GM12878 (cell line): ENCODE results near the gene RGSL1. TPM values are rescaled to one million over a fixed set of nuclear protein-coding genes. Genes with fewer than 3 reads are reported as not detected.

Experiments used
- BMI1 ChIP-seq: fragments of 450-650 bp; IDR thresholded peaks from 2 replicates; pipeline ENCODE4 v1.6.1; 2016; ENCODE audit warnings: mild to moderate bottlenecking, moderate library complexity, borderline replicate concordance
- CBX5 ChIP-seq: sonication (generic); IDR thresholded peaks from 2 replicates; pipeline ENCODE4 v1.6.1; 2016; ENCODE audit warnings: low read depth, moderate library complexity, mild to moderate bottlenecking, inconsistent platforms
- CHD4 ChIP-seq: fragments of 200-600 bp; sonication (generic); IDR thresholded peaks from 2 replicates; pipeline ENCODE4 v1.6.1; 2016; ENCODE audit warnings: mild to moderate bottlenecking
- EED ChIP-seq: sonication (generic); IDR thresholded peaks from 2 replicates; pipeline ENCODE4 v1.6.1; 2016; ENCODE audit warnings: antibody characterized with exemption, low read depth
- ETV6 ChIP-seq, 2 experiments: fragments of 450-650 bp in 1 of 2; IDR thresholded peaks in 1 of 2; conservative IDR thresholded peaks in 1 of 2; 2 replicates each; pipeline ENCODE4 v1.6.1; 2014; ENCODE audit warnings: antibody characterized with exemption in 1 of 2, borderline replicate concordance in 1 of 2, low read depth in 1 of 2, mild to moderate bottlenecking in 1 of 2, moderate library complexity in 1 of 2
- MXI1 ChIP-seq: fragments of 150-350 bp; IDR thresholded peaks from 2 replicates; pipeline ENCODE4 v1.6.1; 2011; ENCODE audit warnings: low read depth, mild to moderate bottlenecking, inconsistent platforms, low read length, improper control_type of control experiment
- NRF1 ChIP-seq: conservative IDR thresholded peaks from 2 replicates; pipeline ENCODE4 v1.6.1; 2011; ENCODE audit warnings: mild to moderate bottlenecking, low read depth, low read length, improper control_type of control experiment
- POLR2AphosphoS2 ChIP-seq: IDR thresholded peaks from 2 replicates; pipeline ENCODE4 v1.6.1; 2011; ENCODE audit warnings: low read depth, mild to moderate bottlenecking, low read length, improper control_type of control experiment, moderate library complexity
- RCOR1 ChIP-seq: conservative IDR thresholded peaks from 2 replicates; pipeline ENCODE4 v1.6.1; 2012; ENCODE audit warnings: low read depth, low read length, improper control_type of control experiment
- RFX5 ChIP-seq: IDR thresholded peaks from 2 replicates; pipeline ENCODE4 v1.6.1; 2011; ENCODE audit warnings: low read depth, low read length, improper control_type of control experiment
- SRF ChIP-seq, 2 experiments: IDR thresholded peaks; 2 replicates each; pipeline ENCODE4 v1.6.1; 2011; ENCODE audit warnings: low read depth in 2 of 2, low read length in 2 of 2, mild to moderate bottlenecking in 1 of 2, moderate library complexity in 1 of 2
- TARDBP ChIP-seq: IDR thresholded peaks from 2 replicates; pipeline ENCODE4 v1.6.1; 2016; ENCODE audit warnings: borderline replicate concordance
- TCF12 ChIP-seq: IDR thresholded peaks from 2 replicates; pipeline ENCODE4 v1.6.1; 2011; ENCODE audit warnings: low read depth, mild to moderate bottlenecking, low read length
- YBX1 ChIP-seq: fragments of 450-650 bp; IDR thresholded peaks from 2 replicates; pipeline ENCODE4 v1.6.1; 2016; ENCODE audit warnings: antibody characterized with exemption
- ZNF24 ChIP-seq: fragments of 450-650 bp; IDR thresholded peaks from 2 replicates; pipeline ENCODE4 v1.6.1; 2017; ENCODE audit warnings: antibody characterized with exemption, mild to moderate bottlenecking
- ZNF622 ChIP-seq: fragments of 450-650 bp; IDR thresholded peaks from 2 replicates; pipeline ENCODE4 v1.6.1; 2017; ENCODE audit warnings: mild to moderate bottlenecking, inconsistent platforms
- ZSCAN29 ChIP-seq: fragments of 450-650 bp; IDR thresholded peaks from 2 replicates; pipeline ENCODE4 v1.6.1; 2017; ENCODE audit warnings: mild to moderate bottlenecking, moderate library complexity
- polyA plus RNA-seq, 11 experiments: library from polyadenylated mRNA; depleted of rRNA in 4 of 11; unstranded in 6 of 11; stranded (reverse) in 5 of 11; fragments of >200 nt; fragmentation: Nextera tagmentation in 4 of 11; fragmentation: Illumina TruSeq in 1 of 11; extraction: Ambion mirVana in 4 of 11; extraction: Trizol in 1 of 11; gene quantifications; 1 replicate in 1 of 11; 2 replicates in 10 of 11; pipeline versions ENCODE4 v1.2.1 to v1.2.3, GENCODE V29; 2011 to 2016; ENCODE audit warnings: inconsistent platforms in 2 of 11, missing spikeins in 2 of 11, low read depth in 1 of 11
- total RNA-seq, 4 experiments: library from RNA; depleted of rRNA in 3 of 4; stranded (reverse); fragments of >200 nt in 3 of 4; fragmentation: Illumina TruSeq in 1 of 4; extraction: Trizol in 1 of 4; gene quantifications; 2 replicates each; pipeline versions ENCODE4 v1.2.1 to v1.2.3, GENCODE V29; 2013 to 2021
- TF ChIP-seq, protein P1 (sequence below): fragments of 450-650 bp; IDR thresholded peaks from 2 replicates; pipeline ENCODE4 v1.6.1; 2017; ENCODE audit warnings: borderline replicate concordance
- TF ChIP-seq, protein P2 (sequence below): fragments of 450-650 bp; IDR thresholded peaks from 2 replicates; pipeline ENCODE4 v1.6.1; 2016; ENCODE audit warnings: mild to moderate bottlenecking
- TF ChIP-seq, protein P3 (sequence below): fragments of 450-650 bp; IDR thresholded peaks from 2 replicates; pipeline ENCODE4 v1.6.1; 2016; ENCODE audit warnings: mild to moderate bottlenecking
- TF ChIP-seq, protein P4 (sequence below): fragments of 450-650 bp; IDR thresholded peaks from 2 replicates; pipeline ENCODE4 v1.6.1; 2014; ENCODE audit warnings: mild to moderate bottlenecking
- TF ChIP-seq, protein P5 (sequence below), 3 experiments: IDR thresholded peaks in 2 of 3; conservative IDR thresholded peaks in 1 of 3; 2 replicates each; pipeline ENCODE4 v1.5.1; 2011; ENCODE audit warnings: low read depth in 3 of 3, low read length in 3 of 3, mild to moderate bottlenecking in 3 of 3, control low read depth in 2 of 3, moderate library complexity in 2 of 3, inconsistent platforms in 1 of 3, mixed read lengths in 1 of 3; ENCODE audit not compliant: control insufficient read depth in 2 of 3, insufficient read depth in 1 of 3; ENCODE audit errors: extremely low read depth in 1 of 3

RGSL1 gene
- total and polyA plus RNA-seq, 10 of the 15 experiments (the other 5 are each of a cell fraction or from before 2014, with no cell fraction given), result 0.05 to 0.28 (median 0.27) TPM; not detected in 5

DNA sequence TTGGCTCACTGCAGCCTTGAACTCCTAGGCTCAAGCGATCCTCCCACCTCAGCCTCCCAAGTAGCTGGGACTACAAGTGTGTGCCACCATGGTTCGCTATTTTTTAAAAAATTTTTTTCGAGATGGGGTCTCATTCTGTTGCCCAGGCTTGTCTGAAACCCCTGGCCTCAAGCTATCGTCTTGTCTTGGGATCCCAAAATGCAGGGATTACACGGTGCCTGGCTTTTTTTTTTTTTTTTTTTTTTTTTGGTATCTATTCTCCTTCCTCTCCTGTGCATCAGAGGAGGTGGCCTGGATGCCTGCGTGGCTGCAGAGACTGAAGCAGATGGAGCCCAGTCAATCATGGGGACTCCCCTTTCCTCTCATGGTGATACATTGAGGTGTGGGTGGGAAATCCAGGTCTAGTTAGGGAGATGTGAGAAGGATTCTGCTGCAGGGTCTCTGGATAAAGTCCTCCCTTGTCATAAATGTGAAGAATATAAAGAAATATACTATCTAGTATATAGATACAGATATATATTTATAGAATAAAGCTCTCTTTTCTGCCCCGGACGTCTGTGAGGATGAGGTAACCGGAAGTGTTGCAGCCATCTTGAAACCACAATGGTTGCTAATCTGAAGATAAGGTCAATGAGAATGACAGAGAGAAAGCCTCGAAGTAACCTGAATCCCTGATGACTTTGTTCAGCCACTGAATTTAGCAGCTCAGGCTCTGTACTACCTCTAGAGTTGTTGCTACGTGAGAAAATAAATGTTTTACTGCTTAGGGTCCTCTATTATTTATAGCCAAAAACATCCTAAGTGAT lies 19.5 kb upstream of the RGSL1 start (continued):
- TF ChIP-seq EED (peak; percentile 46; the same call in 1 of the 2 replicates), ZNF622 (no peak), YBX1 (no peak), TCF12 (no peak), SRF (IDR thresholded peaks at IDR 0.05; ENCODE audit: low read depth in 2 of 2, low read length in 2 of 2) (no peak), ZSCAN29 (no peak), CHD4 (no peak), MXI1 (no peak), ZNF24 (no peak), ETV6 (conservative IDR thresholded peaks at IDR 0.05 in 1 of 2, IDR thresholded peaks at IDR 0.05 in 1 of 2; ENCODE audit: borderline replicate concordance in 1 of 2, low read depth in 1 of 2) (peak in 1 of 2 experiments; percentile 30; a peak in 1 of 4 replicates), TARDBP (no peak), RFX5 (no peak), NRF1 (no peak), BMI1 (no peak), POLR2AphosphoS2 (no peak), CBX5 (no peak), RCOR1 (no peak)
- TF ChIP-seq, protein P1, sequence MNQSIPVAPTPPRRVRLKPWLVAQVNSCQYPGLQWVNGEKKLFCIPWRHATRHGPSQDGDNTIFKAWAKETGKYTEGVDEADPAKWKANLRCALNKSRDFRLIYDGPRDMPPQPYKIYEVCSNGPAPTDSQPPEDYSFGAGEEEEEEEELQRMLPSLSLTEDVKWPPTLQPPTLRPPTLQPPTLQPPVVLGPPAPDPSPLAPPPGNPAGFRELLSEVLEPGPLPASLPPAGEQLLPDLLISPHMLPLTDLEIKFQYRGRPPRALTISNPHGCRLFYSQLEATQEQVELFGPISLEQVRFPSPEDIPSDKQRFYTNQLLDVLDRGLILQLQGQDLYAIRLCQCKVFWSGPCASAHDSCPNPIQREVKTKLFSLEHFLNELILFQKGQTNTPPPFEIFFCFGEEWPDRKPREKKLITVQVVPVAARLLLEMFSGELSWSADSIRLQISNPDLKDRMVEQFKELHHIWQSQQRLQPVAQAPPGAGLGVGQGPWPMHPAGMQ, result no peak
- TF ChIP-seq, protein P2, sequence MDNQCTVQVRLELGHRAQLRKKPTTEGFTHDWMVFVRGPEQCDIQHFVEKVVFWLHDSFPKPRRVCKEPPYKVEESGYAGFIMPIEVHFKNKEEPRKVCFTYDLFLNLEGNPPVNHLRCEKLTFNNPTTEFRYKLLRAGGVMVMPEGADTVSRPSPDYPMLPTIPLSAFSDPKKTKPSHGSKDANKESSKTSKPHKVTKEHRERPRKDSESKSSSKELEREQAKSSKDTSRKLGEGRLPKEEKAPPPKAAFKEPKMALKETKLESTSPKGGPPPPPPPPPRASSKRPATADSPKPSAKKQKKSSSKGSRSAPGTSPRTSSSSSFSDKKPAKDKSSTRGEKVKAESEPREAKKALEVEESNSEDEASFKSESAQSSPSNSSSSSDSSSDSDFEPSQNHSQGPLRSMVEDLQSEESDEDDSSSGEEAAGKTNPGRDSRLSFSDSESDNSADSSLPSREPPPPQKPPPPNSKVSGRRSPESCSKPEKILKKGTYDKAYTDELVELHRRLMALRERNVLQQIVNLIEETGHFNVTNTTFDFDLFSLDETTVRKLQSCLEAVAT, result no peak
- TF ChIP-seq, protein P3, sequence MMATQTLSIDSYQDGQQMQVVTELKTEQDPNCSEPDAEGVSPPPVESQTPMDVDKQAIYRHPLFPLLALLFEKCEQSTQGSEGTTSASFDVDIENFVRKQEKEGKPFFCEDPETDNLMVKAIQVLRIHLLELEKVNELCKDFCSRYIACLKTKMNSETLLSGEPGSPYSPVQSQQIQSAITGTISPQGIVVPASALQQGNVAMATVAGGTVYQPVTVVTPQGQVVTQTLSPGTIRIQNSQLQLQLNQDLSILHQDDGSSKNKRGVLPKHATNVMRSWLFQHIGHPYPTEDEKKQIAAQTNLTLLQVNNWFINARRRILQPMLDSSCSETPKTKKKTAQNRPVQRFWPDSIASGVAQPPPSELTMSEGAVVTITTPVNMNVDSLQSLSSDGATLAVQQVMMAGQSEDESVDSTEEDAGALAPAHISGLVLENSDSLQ, result peak; percentile 67
- TF ChIP-seq, protein P4, sequence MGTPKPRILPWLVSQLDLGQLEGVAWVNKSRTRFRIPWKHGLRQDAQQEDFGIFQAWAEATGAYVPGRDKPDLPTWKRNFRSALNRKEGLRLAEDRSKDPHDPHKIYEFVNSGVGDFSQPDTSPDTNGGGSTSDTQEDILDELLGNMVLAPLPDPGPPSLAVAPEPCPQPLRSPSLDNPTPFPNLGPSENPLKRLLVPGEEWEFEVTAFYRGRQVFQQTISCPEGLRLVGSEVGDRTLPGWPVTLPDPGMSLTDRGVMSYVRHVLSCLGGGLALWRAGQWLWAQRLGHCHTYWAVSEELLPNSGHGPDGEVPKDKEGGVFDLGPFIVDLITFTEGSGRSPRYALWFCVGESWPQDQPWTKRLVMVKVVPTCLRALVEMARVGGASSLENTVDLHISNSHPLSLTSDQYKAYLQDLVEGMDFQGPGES, result no peak
- TF ChIP-seq, protein P5, sequence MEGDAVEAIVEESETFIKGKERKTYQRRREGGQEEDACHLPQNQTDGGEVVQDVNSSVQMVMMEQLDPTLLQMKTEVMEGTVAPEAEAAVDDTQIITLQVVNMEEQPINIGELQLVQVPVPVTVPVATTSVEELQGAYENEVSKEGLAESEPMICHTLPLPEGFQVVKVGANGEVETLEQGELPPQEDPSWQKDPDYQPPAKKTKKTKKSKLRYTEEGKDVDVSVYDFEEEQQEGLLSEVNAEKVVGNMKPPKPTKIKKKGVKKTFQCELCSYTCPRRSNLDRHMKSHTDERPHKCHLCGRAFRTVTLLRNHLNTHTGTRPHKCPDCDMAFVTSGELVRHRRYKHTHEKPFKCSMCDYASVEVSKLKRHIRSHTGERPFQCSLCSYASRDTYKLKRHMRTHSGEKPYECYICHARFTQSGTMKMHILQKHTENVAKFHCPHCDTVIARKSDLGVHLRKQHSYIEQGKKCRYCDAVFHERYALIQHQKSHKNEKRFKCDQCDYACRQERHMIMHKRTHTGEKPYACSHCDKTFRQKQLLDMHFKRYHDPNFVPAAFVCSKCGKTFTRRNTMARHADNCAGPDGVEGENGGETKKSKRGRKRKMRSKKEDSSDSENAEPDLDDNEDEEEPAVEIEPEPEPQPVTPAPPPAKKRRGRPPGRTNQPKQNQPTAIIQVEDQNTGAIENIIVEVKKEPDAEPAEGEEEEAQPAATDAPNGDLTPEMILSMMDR (IDR thresholded peaks at IDR 0.05 in 2 of 3, conservative IDR thresholded peaks at IDR 0.05 in 1 of 3; ENCODE audit: control insufficient read depth in 2 of 3, extremely low read depth in 1 of 3, insufficient read depth in 1 of 3, low read depth in 3 of 3, low read length in 3 of 3), result no peak
